Embryonic facial prominence (tissue), 1 donor: ENCODE measurements around the gene RUBCNL.

Source experiments
- DNase-seq: peaks from one replicate; pipeline ENCODE4 v3.0.0-alpha.2; 2016; ENCODE audit errors: extremely low spot score

Gene RUBCNL

DNA sequence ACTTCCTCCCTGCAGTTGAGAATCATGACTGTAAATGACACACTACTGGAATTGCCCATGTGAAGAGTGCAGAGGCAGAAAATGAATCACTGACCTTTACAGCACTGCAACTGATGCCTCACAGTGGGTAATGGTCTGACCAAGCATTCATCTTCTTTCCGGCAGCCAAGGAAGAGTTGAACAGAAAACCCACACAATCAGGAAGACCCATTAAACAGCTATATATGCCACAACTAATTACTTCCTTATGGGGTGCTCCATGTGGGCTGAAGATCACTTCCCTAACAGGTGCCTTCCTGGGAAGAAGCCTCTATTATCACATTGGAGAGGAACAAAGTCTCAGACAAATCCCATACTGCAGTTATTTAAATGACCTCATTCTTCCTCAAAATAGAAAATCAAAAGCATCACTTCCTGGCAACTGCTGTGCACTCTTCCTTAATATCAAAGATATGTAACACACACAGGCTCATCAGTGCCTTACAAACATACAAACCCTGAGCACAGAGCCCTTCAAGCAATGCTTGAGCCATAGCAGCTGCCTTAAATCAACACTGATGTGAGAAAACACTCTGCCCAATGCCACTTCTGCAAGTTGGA is 45.8 kb downstream of the RUBCNL start:
- DNase-seq, result no peak

DNA sequence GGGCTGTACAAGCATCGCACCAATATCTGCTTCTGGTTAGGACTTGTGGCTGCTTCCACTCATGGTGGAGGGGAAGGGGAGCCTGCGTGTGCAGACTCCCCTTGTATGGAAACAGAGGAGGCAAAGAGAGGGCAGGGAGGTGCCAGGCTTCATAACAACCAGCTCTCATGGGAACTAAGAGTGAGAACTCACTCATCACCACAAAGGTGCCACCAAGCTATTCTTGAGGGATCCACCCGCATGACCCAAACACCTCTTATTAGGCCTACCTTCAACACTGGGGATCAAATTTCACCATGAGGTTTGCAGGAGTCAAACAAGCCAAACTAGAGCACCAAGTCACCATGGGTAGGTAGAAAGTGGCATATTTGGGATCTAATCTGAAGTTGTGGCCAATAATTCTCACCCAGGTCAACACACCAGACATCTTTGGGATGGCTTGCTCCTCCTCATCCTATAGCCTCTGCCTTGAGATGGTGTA is 46.4 kb downstream of the RUBCNL start:
- DNase-seq, result no peak

DNA sequence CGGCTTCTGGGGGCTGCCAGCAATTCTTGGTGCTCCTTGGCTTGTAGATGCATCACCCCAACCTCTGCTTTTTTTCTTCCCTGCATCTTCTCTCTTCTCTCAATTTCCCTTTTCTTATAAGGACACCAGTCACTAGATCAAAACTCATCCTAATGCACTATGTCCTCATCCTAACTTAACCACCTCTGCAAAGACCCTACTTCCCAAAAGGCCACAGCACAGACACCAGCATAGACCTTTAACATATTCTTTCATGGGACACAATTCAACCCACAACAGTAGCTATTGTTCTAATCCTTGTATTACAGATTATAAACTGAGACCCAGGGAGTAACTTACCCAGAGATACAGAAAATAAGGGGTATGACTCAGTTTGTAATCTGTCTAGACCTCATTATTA is 47.0 kb downstream of the RUBCNL start:
- DNase-seq, result no peak

DNA sequence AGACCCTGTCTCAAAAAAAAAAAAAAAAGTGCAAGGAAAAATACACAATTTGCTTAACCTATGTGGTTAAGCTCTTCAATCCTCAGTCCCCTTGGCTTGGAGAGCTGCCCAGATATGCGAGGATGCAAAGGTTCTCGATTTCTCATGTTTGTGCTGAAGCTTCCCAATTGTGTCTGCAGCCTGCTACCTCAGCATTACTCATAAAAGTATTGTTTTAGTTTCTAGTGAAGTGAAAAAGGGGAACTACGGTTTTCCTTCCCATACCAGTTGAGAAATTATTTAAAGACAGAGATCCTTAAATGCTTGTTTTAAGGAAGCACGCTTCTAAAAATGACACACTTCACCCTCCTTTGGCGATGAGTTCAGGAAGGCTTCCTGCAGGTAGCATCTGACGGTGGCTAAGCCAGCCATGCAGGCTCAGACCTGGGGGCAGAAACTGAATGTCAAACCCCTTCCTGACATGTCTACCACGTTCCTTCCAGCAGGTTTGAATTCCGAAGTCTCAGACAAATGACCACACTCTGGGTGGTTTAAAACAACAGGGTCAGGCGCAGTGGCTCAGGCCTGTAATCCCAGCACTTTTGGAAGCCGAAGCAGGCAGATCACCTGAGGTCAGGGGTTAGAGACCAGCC is 47.9 kb downstream of the RUBCNL start:
- no peak for DNase-seq

GRCh38 chr13:46337700-46338099 is 49.4 kb downstream of the RUBCNL start:
- no peak for DNase-seq

- DNase-seq, result no peak
These were observed 52.8 kb downstream of the RUBCNL start for GRCh38 chr13:46334035-46334822.

GRCh38 chr13:46332772-46333171 is 54.3 kb downstream of the RUBCNL start:
- DNase-seq, result no peak

DNA sequence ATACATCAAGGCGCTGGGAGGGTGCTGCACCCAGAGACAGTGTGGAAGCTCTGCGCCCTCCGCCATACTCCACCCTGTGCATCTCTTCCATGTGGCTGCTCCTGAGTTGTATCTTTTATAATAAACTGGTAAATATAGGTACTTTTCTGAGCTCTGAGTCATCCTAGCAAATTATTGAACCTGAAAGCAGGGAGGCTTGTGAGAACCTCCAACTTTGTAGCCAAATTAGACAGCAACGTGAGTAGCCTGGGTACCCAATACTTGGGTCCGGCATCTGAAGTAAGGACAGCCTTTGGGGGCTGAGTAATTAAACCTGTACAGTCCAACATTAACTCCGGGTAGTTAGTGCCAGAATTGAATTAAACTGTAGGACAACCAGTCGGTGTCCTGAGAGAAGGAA is 57.4 kb downstream of the RUBCNL start:
- no peak for DNase-seq

GRCh38 chr13:46327246-46327645 is 59.8 kb downstream of the RUBCNL start:
- no peak for DNase-seq

DNA sequence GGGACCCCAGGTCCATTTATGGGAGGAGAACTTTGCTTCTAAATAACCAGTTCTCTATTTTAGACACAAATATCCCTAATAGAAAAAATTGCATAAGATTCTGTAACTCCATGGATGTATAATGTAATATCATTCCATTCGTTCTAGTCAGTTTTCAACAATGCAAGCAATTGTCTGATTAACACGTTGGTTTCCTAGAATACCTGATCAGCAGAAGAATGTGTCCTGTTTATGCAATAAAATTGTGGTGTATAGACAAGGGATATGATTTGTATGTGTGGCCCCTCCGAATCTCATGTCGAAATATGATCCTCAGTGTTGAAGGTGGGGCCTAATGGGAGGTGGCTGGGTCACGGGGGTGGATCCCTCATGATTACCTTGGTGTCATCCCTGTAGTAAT is 62.1 kb downstream of the RUBCNL start:
- no peak for DNase-seq

GRCh38 chr13:46321494-46322225 is 65.4 kb downstream of the RUBCNL start:
- DNase-seq, result no peak

- no peak for DNase-seq
These were observed 66.2 kb downstream of the RUBCNL start for GRCh38 chr13:46320821-46321220.

DNA sequence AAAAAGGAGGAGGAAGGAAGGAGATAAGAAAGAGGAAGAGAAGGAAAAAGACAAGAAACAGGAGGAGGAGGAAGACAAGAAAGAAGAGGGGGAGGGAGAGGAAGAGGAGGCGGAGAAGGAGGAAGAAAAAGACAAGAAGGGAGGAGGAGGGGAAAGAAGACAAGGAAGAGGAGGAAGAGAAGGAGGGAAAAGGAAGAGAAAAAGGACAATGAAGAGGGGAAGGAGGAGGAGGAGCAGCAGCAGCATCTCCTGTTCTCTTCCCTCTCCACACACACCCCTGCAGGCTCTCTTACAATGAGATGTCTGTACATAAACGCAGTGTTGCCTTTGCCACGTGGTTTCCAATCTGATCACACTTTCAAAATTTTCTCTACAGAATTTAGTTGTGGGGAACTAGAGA is 66.6 kb downstream of the RUBCNL start:
- no peak for DNase-seq

GRCh38 chr13:46318986-46319385 is 68.1 kb downstream of the RUBCNL start:
- DNase-seq, result no peak

GRCh38 chr13:46317120-46317519 is 69.9 kb downstream of the RUBCNL start:
- DNase-seq, result no peak

DNA sequence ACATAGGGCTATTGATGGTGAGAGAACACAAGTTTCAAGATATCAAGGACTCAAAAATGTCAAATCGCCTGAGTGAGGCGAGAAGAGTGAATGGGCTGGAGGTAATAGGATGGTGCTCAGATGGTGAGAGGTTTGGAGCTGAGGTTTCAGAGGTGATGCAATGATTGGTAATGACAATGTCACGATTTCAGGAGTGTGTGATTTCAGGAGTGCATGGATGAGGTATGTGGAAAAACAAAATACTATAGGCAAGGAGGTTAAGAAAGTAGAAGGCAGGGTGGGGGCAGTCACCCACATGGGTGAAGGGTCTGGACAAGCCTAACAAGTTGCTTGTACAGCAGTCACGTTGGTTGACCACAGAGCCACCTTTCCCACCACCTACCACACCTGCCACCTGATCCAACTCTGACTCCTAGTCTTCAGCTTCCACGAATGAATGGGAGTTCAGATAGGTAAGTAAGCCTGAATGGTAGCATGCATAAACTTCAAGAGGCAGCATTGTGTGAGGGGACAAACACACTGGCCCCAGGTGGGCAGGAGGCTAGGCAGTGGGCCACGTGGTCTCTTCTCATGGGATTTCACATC is 71.5 kb downstream of the RUBCNL start:
- DNase-seq, result no peak

DNA sequence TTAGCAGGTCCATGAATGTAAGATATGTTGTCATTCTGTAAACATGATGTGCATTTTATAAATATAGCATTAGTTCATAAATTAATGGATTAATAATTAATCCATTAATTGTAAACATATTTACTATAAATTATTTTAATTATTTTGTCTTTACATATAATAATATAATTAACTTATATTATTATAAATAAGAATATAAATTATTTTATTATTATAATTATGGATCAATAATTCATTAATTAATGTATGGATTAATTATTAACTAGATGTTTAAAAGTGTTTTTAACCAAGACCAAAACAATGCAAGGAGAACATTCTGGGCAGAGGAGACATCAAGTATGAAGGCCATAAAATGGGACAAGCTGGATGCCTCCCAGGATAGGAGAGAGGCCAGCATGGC is 72.0 kb downstream of the RUBCNL start:
- DNase-seq, result no peak

DNA sequence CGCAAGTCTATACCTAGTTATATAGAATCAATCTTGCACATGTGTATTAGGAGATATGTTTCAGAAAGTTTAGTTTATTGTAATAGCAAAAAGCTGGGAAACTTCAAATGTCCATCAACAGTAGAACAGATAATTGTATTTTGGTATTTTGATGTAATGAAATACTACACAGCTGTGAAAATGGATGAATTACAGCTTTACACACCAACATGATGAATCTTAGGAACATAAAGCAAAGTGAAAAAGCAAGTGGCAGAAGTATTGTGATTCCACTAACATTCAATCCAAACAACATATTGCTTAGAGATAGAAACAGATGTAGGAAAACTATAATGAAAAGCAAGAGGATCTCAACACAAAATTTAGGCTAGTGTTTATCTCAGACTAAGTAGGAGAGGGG is 72.5 kb downstream of the RUBCNL start:
- DNase-seq, result no peak

- no peak for DNase-seq
These were observed 73.4 kb downstream of the RUBCNL start for GRCh38 chr13:46313432-46314257.

GRCh38 chr13:46313024-46313423 is 74.0 kb downstream of the RUBCNL start:
- no peak for DNase-seq

DNA sequence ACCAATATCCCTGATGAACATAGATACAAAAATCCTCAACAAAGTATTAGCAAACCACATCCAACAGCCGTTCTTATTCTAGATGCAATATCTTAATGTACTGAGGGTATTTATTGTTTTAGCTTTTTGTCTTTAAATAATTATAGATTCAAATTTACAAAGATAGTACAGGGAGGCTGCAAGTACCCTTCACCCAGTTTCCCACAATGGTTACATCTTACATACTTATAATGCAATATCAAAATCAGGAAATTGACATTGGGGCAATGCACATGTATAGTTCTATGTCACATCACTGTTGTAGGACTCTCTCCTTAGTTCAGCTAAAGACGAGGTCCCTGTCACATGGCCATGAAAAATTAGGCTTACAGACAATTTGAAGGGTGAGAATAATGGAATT is 75.8 kb downstream of the RUBCNL start:
- DNase-seq, result no peak
